Measurements from ENCODE around the gene SQSTM1. TPM values are rescaled to one million over a fixed set of nuclear protein-coding genes. Genes with fewer than 3 reads are reported as not detected.

The SQSTM1 gene
- total RNA-seq, 1 donor from 2014 or later = 27.6 TPM

- Mint-ChIP-seq H3K36me3 (peaks cover 48% of the 10 kb centered on the region), H3K27ac (no peak overlapping the region), H3K27me3 (ENCODE audit: insufficient read depth, low read depth) (peaks cover 2% of the 10 kb centered on the region), H3K9me3 (no peaks in the 10 kb centered on the region), H3K4me3 (no peak overlapping the region), H3K4me1 (no peaks in the 10 kb centered on the region)
- Histone ChIP-seq H3K79me2 (ENCODE audit: low read depth) (no peaks in the 10 kb centered on the region), H3K4me3 (no peak overlapping the region), H2AFZ (replicated peaks) (no peak overlapping the region), H3K27ac (no peak overlapping the region), H3K27me3 (no peaks in the 10 kb centered on the region), H4K20me1 (ENCODE audit: low read depth) (peaks cover 25% of the 10 kb centered on the region), H3K9me3 (ENCODE audit: low read depth) (no peaks in the 10 kb centered on the region), H3F3A (ENCODE audit: low read depth) (no peaks in the 10 kb centered on the region), H3K36me3 (peaks cover 8% of the 10 kb centered on the region), H3K4me1 (no peaks in the 10 kb centered on the region), H3K4me2 (no peak overlapping the region), H3K9ac (no peak overlapping the region)
- TF ChIP-seq EZH2 (IDR thresholded peaks at IDR 0.05) (no peak), CTCF (IDR thresholded peaks at IDR 0.05) (no peak), EZH2phosphoT487 (IDR thresholded peaks at IDR 0.05) (no peak)
- DNase-seq (ENCODE audit: low spot score) = no peak
Measured at GRCh38 chr5:179773686-179774040, 47.0 kb upstream of the SQSTM1 start.

GRCh38 chr5:179774442-179774841, 46.3 kb upstream of the SQSTM1 start:
- Mint-ChIP-seq H3K36me3 (peaks cover 44% of the 10 kb centered on the region), H3K4me1 (no peaks in the 10 kb centered on the region), H3K27me3 (ENCODE audit: insufficient read depth, low read depth) (peaks cover 2% of the 10 kb centered on the region), H3K9me3 (no peaks in the 10 kb centered on the region), H3K4me3 (no peak overlapping the region), H3K27ac (no peak overlapping the region)
- Histone ChIP-seq H3K27ac (no peak overlapping the region), H3F3A (ENCODE audit: low read depth) (no peaks in the 10 kb centered on the region), H3K27me3 (no peaks in the 10 kb centered on the region), H2AFZ (replicated peaks) (no peak overlapping the region), H3K79me2 (ENCODE audit: low read depth) (no peaks in the 10 kb centered on the region), H3K4me3 (no peak overlapping the region), H3K9me3 (ENCODE audit: low read depth) (no peaks in the 10 kb centered on the region), H3K4me2 (no peak overlapping the region), H3K9ac (no peak overlapping the region), H4K20me1 (ENCODE audit: low read depth) (peaks cover 17% of the 10 kb centered on the region), H3K36me3 (peaks cover 8% of the 10 kb centered on the region), H3K4me1 (no peaks in the 10 kb centered on the region)
- TF ChIP-seq EZH2phosphoT487 (IDR thresholded peaks at IDR 0.05) (no peak), EZH2 (IDR thresholded peaks at IDR 0.05) (no peak), CTCF (IDR thresholded peaks at IDR 0.05) (no peak)
- DNase-seq (ENCODE audit: low spot score) = no peak

- Mint-ChIP-seq H3K36me3 (peaks cover 40% of the 10 kb centered on the region), H3K27ac (no peak overlapping the region), H3K4me1 (no peaks in the 10 kb centered on the region), H3K4me3 (no peak overlapping the region), H3K9me3 (no peaks in the 10 kb centered on the region), H3K27me3 (ENCODE audit: insufficient read depth, low read depth) (peaks cover 2% of the 10 kb centered on the region)
- DNase-seq (ENCODE audit: low spot score) = no peak
- Histone ChIP-seq H4K20me1 (ENCODE audit: low read depth) (peaks cover 4% of the 10 kb centered on the region), H3K4me1 (no peaks in the 10 kb centered on the region), H3K4me2 (no peak overlapping the region), H3K27me3 (no peaks in the 10 kb centered on the region), H3K27ac (no peak overlapping the region), H3K79me2 (ENCODE audit: low read depth) (no peaks in the 10 kb centered on the region), H3K9ac (no peak overlapping the region), H3K36me3 (no peaks in the 10 kb centered on the region), H3K9me3 (ENCODE audit: low read depth) (no peaks in the 10 kb centered on the region), H3K4me3 (no peak overlapping the region), H2AFZ (replicated peaks) (no peak overlapping the region), H3F3A (ENCODE audit: low read depth) (no peaks in the 10 kb centered on the region)
- TF ChIP-seq CTCF (IDR thresholded peaks at IDR 0.05) (no peak), EZH2 (IDR thresholded peaks at IDR 0.05) (no peak), EZH2phosphoT487 (IDR thresholded peaks at IDR 0.05) (no peak)
Measured at GRCh38 chr5:179776411-179776938, 44.2 kb upstream of the SQSTM1 start.

Measured in neural progenitor cell (in vitro differentiated cells).